ENCODE results near the gene ZFAND3.

GRCh38 chr6:37779111-37779800 lies 40.3 kb upstream of the ZFAND3 start:
- no peak for TF ChIP-seq CTCF (IDR thresholded peaks at IDR 0.05)
- TF ChIP-seq ZFX (IDR thresholded peaks at IDR 0.05; ENCODE audit: borderline replicate concordance): no peak
